Measurements from ENCODE around the gene AXDND1.

AXDND1 gene

DNA sequence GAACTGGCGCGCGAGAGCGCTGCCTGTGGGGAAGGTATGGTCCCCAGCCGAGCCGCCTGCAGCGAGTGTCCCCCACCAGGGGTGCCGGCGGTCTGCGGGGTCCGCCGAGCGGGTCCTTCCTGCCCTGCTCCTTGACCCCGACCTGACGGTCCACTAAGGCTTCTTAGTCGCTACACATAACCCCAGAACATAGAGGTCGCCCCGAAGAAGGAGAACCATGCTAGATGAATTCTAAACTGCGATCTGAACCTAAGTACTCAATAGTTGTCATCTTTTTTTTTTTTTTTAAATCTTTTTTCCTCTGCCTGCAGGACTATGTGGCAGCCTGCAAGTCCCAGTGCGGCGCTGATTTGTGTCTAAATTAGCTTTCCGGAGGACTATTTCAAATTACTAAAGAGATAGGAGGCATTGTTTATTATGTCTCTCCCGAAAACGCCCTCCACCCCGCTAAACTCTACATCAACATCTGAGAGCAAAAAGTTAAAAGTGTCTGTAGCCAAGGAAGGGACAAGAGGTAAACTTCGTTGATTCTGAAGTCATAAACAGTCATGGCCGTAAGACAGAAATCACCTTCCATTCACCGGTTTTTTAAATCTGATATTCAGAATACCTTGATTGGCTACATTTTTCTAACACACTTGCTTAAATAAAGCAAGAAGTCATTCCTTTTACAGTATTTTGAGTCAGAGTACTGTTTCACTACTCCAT lies 476 bp downstream of the AXDND1 start:
- Histone ChIP-seq H2AFZ (ENCODE audit: low read depth, low read length) (peak overlapping the region; percentile 85), H3K36me3 (replicated peaks; ENCODE audit: low read depth, low read length) (no peaks in the 10 kb centered on the region), H3K4me1 (ENCODE audit: low read length) (peaks cover 10% of the 10 kb centered on the region), H3K9ac (ENCODE audit: low read length) (peak overlapping the region; percentile 90), H3K4me3 (ENCODE audit: low read length) (peak overlapping the region; percentile 84), H4K20me1 (ENCODE audit: insufficient read depth, low read length) (no peaks in the 10 kb centered on the region), H3K4me2 (ENCODE audit: low read length) (peak overlapping the region; percentile 83), H3K9me3 (ENCODE audit: insufficient read depth, low read length) (no peaks in the 10 kb centered on the region), H3K27ac (ENCODE audit: low read length) (peak overlapping the region; percentile 81; the same call in 1 of the 2 replicates), H3K27me3 (ENCODE audit: low read depth, low read length) (peaks cover 7% of the 10 kb centered on the region; the same call in 1 of the 2 replicates), H3K79me2 (ENCODE audit: low read length) (no peaks in the 10 kb centered on the region)
- no peak for TF ChIP-seq EZH2phosphoT487 (IDR thresholded peaks at IDR 0.05; ENCODE audit: low read depth)
- TF ChIP-seq, protein P1, sequence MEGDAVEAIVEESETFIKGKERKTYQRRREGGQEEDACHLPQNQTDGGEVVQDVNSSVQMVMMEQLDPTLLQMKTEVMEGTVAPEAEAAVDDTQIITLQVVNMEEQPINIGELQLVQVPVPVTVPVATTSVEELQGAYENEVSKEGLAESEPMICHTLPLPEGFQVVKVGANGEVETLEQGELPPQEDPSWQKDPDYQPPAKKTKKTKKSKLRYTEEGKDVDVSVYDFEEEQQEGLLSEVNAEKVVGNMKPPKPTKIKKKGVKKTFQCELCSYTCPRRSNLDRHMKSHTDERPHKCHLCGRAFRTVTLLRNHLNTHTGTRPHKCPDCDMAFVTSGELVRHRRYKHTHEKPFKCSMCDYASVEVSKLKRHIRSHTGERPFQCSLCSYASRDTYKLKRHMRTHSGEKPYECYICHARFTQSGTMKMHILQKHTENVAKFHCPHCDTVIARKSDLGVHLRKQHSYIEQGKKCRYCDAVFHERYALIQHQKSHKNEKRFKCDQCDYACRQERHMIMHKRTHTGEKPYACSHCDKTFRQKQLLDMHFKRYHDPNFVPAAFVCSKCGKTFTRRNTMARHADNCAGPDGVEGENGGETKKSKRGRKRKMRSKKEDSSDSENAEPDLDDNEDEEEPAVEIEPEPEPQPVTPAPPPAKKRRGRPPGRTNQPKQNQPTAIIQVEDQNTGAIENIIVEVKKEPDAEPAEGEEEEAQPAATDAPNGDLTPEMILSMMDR (IDR thresholded peaks at IDR 0.05; ENCODE audit: low read depth, low read length): no peak

GRCh38 chr1:179369751-179370341 lies 4.1 kb downstream of the AXDND1 start:
- Histone ChIP-seq H3K9ac (ENCODE audit: low read length) (no peak overlapping the region), H3K36me3 (replicated peaks; ENCODE audit: low read depth, low read length) (no peaks in the 10 kb centered on the region), H3K27ac (ENCODE audit: low read length) (no peak overlapping the region), H3K4me1 (ENCODE audit: low read length) (peaks cover 7% of the 10 kb centered on the region), H3K9me3 (ENCODE audit: insufficient read depth, low read length) (no peaks in the 10 kb centered on the region), H3K79me2 (ENCODE audit: low read length) (no peaks in the 10 kb centered on the region), H3K4me2 (ENCODE audit: low read length) (0 out of 2 replicates have a peak overlapping the region, but pooled peaks have one; percentile 10), H4K20me1 (ENCODE audit: insufficient read depth, low read length) (no peaks in the 10 kb centered on the region), H3K27me3 (ENCODE audit: low read depth, low read length) (peaks cover 10% of the 10 kb centered on the region; the same call in 1 of the 2 replicates), H2AFZ (ENCODE audit: low read depth, low read length) (no peak overlapping the region), H3K4me3 (ENCODE audit: low read length) (no peak overlapping the region)
- no peak for TF ChIP-seq EZH2phosphoT487 (IDR thresholded peaks at IDR 0.05; ENCODE audit: low read depth)
- TF ChIP-seq, protein P1 (IDR thresholded peaks at IDR 0.05; ENCODE audit: low read depth, low read length): peak; percentile 84

DNA sequence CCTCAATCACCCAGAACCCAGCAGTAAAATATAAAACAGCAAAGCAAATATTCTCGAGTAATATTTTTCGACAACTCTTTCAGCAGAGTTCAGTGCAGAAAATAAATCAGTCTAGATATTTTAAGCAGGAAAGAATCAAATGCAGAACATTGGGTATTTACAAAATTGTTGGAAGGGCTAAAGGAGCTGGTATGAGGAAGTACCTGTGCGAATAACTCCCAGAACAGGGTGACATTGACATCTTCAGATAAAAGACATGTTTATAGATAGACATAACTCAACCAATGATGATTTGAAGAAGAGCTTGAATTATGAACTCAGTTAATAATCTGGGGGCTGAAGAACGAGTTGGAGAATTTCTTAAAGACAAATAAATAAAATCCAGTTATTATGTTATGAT lies 6.4 kb downstream of the AXDND1 start:
- no peak overlapping the region for H3K27ac ChIP-seq (ENCODE audit: low read length)
- H4K20me1 ChIP-seq (ENCODE audit: insufficient read depth, low read length): no peaks in the 10 kb centered on the region
- TF ChIP-seq EZH2phosphoT487 (IDR thresholded peaks at IDR 0.05; ENCODE audit: low read depth): no peak
- TF ChIP-seq, protein P1 (IDR thresholded peaks at IDR 0.05; ENCODE audit: low read depth, low read length): no peak
- H3K27me3 ChIP-seq (ENCODE audit: low read depth, low read length): peaks cover 10% of the 10 kb centered on the region; the same call in 1 of the 2 replicates
- H2AFZ ChIP-seq (ENCODE audit: low read depth, low read length): no peak overlapping the region
- H3K4me2 ChIP-seq (ENCODE audit: low read length): no peak overlapping the region
- no peak overlapping the region for H3K4me3 ChIP-seq (ENCODE audit: low read length)
- H3K9me3 ChIP-seq (ENCODE audit: insufficient read depth, low read length): no peaks in the 10 kb centered on the region
- H3K36me3 ChIP-seq (replicated peaks; ENCODE audit: low read depth, low read length): no peaks in the 10 kb centered on the region
- H3K9ac ChIP-seq (ENCODE audit: low read length): no peak overlapping the region
- H3K79me2 ChIP-seq (ENCODE audit: low read length): no peaks in the 10 kb centered on the region
- peaks cover 2% of the 10 kb centered on the region for H3K4me1 ChIP-seq (ENCODE audit: low read length)

- Histone ChIP-seq H3K9ac (ENCODE audit: low read length) (no peak overlapping the region), H3K36me3 (replicated peaks; ENCODE audit: low read depth, low read length) (no peaks in the 10 kb centered on the region), H3K79me2 (ENCODE audit: low read length) (no peaks in the 10 kb centered on the region), H3K4me2 (ENCODE audit: low read length) (no peak overlapping the region), H3K27me3 (ENCODE audit: low read depth, low read length) (0 out of 2 replicates have a peak, but pooled peaks cover 3% of the 10 kb centered on the region), H2AFZ (ENCODE audit: low read depth, low read length) (no peak overlapping the region), H3K4me1 (ENCODE audit: low read length) (no peaks in the 10 kb centered on the region), H3K27ac (ENCODE audit: low read length) (no peak overlapping the region), H4K20me1 (ENCODE audit: insufficient read depth, low read length) (no peaks in the 10 kb centered on the region), H3K4me3 (ENCODE audit: low read length) (no peak overlapping the region), H3K9me3 (ENCODE audit: insufficient read depth, low read length) (no peaks in the 10 kb centered on the region)
- no peak for TF ChIP-seq EZH2phosphoT487 (IDR thresholded peaks at IDR 0.05; ENCODE audit: low read depth)
- TF ChIP-seq, protein P1 (IDR thresholded peaks at IDR 0.05; ENCODE audit: low read depth, low read length): no peak
Observed at GRCh38 chr1:179376223-179376622, 10.5 kb downstream of the AXDND1 start.

All from OCI-LY3 (cell line).